Activated naive CD8-positive, alpha-beta T cell treated with anti-CD3 and anti-CD28 coated beads, Interleukin-2, amount 10 ng/mL, durations not matched to agents 7 days and 5 days (primary cell): Measurements from ENCODE around the gene ITIH3. TPM values are rescaled to one million over a fixed set of nuclear protein-coding genes. Genes with fewer than 3 reads are reported as not detected.

ENCODE experiments used
- ATAC-seq: fragments of 150-1000 bp; cut with Tn5 transposase; one replicate; pipeline ENCODE4 v1.10.0; 2021; ENCODE audit warnings: low read depth, moderate library complexity
- POLR2A ChIA-PET: fragments of 350-600 bp; sonication (Branson Sonifier 250); formaldehyde crosslinking; loops from one replicate; lab custom pipeline; 2021; ENCODE audit warnings: antibody characterized with exemption; lab: Charles Lee
- DNase-seq: peaks from one replicate; pipeline ENCODE4 v3.0.0; 2021
- H3K27ac Mint-ChIP-seq: one replicate; pipeline ENCODE4 v1.8.0; 2022; ENCODE audit warnings: mild to moderate bottlenecking, mixed read lengths
- H3K27me3 Mint-ChIP-seq: one replicate; pipeline ENCODE4 v1.8.0; 2022; ENCODE audit warnings: mild to moderate bottlenecking, moderate library complexity, mixed read lengths
- H3K36me3 Mint-ChIP-seq: one replicate; pipeline ENCODE4 v1.8.0; 2021; ENCODE audit warnings: mild to moderate bottlenecking, mixed read lengths
- H3K4me1 Mint-ChIP-seq: one replicate; pipeline ENCODE4 v1.8.0; 2021; ENCODE audit warnings: mixed read lengths
- H3K4me3 Mint-ChIP-seq: one replicate; pipeline ENCODE4 v1.8.0; 2022; ENCODE audit warnings: mild to moderate bottlenecking, moderate library complexity, mixed read lengths
- H3K9me3 Mint-ChIP-seq: one replicate; pipeline ENCODE4 v1.8.0; 2021; ENCODE audit warnings: mixed read lengths
- total RNA-seq, 2 experiments: library from RNA; stranded (reverse); gene quantifications; one replicate each; pipeline ENCODE4 v1.2.3, GENCODE V29; 2021

Gene ITIH3
- total RNA-seq, 2 experiments from 2014 or later = not detected

DNA sequence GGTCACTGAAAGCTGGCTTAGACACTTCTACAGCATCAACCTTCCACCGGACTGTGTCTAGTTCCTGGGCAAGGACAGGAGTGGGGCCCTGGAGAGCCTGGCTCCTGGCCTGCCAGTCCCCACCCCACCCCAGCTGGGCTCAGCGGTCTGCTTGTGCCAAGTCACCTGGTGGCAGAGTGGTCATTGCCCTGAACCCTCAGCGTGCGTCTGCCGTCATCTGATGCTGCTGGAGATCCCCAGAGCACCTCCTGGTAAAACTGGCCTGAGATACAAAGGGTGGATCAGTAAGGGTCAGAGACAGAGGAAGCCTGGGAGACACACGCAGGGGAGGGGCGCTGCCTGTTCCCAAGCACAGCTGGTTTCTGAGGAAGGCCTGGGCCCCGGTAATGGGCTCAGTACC is 19.2 kb downstream of the ITIH3 start:
- no peak overlapping the region for H3K4me3 Mint-ChIP-seq
- H3K36me3 Mint-ChIP-seq = no peaks in the 10 kb centered on the region
- no peak for ATAC-seq
- no peak overlapping the region for H3K27ac Mint-ChIP-seq
- no peak for DNase-seq
- no peaks in the 10 kb centered on the region for H3K9me3 Mint-ChIP-seq
- POLR2A ChIA-PET = no interaction called here
- H3K27me3 Mint-ChIP-seq = peaks cover 4% of the 10 kb centered on the region
- peaks cover 12% of the 10 kb centered on the region for H3K4me1 Mint-ChIP-seq

DNA sequence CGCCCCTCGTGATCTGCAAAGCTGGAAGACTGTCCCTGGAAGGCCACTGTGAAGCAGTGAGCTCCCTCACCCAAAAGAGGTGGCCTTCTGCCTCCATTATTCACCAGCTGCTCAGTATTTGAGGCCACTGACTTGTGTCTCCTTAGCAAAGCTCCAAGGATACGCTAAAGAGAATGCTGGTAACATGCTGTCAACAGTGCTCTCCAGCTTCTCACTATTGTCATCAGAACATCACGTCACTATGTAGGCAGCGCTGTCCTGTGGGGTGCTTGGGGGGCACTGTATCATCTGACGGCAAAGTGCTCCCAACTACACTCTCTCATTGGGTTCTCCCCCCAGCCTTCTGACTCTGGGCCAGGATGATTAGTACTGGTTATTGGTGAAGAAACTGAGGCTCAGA is 21.6 kb downstream of the ITIH3 start:
- Mint-ChIP-seq H3K4me1 (peaks cover 2% of the 10 kb centered on the region), H3K27me3 (no peaks in the 10 kb centered on the region), H3K9me3 (no peaks in the 10 kb centered on the region), H3K4me3 (no peak overlapping the region), H3K27ac (no peak overlapping the region), H3K36me3 (no peaks in the 10 kb centered on the region)
- no peak for ATAC-seq
- POLR2A ChIA-PET = no interaction called here
- no peak for DNase-seq

DNA sequence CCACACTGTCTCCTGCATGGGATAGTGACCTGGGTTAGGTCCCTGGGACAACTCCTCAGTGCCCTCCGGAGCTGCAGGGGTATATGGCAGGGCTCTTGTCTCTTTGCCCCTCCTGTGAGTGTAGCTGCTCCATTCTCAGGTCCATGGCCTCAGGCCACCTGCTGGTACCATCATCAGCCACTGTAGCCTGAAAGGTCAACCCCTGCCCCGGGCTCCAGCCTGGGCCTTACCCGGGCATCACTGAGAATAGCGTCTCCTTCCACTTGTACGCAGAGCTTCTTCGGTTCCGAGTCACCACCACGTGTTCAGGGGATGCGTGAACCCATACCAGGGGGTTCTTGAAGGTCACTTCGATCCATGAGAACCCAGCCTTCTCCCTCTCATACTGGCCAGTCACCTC is 22.1 kb downstream of the ITIH3 start:
- Mint-ChIP-seq H3K27ac (no peak overlapping the region), H3K27me3 (no peaks in the 10 kb centered on the region), H3K9me3 (no peaks in the 10 kb centered on the region), H3K4me3 (no peak overlapping the region), H3K36me3 (no peaks in the 10 kb centered on the region), H3K4me1 (peaks cover 2% of the 10 kb centered on the region)
- POLR2A ChIA-PET = no interaction called here
- no peak for DNase-seq
- ATAC-seq = no peak

DNA sequence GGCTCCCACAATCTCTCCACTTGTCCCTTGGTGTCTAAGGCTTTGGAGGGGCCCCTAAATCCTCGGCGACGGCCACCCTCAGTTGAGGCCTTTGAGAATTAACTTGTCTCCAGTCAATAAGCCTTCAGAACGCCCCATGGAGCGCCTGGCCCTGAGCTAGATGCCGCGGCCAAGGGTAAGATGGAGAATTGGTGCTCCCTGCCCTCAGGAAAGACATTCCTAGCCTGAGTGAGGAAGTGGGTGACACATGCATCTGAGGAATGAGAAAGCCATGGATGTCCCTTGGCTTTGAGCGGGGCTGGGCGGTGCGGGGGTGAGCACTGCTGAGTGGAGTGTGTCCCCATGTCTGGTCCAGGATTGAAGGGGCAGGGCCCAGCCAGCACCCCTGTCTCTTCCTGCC is 22.6 kb downstream of the ITIH3 start:
- ATAC-seq (no peak), DNase-seq (no peak)
- Mint-ChIP-seq H3K4me3 (no peak overlapping the region), H3K36me3 (no peaks in the 10 kb centered on the region), H3K9me3 (no peaks in the 10 kb centered on the region), H3K27ac (no peak overlapping the region), H3K27me3 (no peaks in the 10 kb centered on the region), H3K4me1 (peaks cover 2% of the 10 kb centered on the region)
- POLR2A ChIA-PET = no interaction called here

DNA sequence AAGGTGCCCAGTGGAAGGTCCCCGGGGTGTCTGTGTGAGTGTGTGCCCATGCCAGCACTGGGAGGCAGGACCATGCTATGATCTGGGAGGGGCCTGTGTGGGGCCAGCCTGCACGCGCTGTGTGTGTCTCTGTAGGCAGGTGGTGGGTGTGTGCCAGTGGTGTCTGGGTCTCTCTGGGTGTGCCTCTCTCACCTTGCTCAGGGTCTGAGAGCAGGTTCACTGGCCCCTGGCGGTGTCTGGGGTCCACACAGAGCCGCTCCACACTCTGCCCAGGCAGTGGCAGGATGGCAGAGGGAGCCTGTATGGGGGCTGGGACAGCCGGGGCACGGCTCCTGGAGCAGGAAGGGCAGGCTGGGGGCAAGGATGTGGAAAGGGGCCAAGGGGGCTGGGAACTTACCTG is 23.3 kb downstream of the ITIH3 start:
- Mint-ChIP-seq H3K4me1 (peaks cover 2% of the 10 kb centered on the region), H3K27ac (no peak overlapping the region), H3K36me3 (no peaks in the 10 kb centered on the region), H3K4me3 (no peak overlapping the region), H3K9me3 (no peaks in the 10 kb centered on the region), H3K27me3 (no peaks in the 10 kb centered on the region)
- POLR2A ChIA-PET = no interaction called here
- no peak for DNase-seq
- no peak for ATAC-seq

DNA sequence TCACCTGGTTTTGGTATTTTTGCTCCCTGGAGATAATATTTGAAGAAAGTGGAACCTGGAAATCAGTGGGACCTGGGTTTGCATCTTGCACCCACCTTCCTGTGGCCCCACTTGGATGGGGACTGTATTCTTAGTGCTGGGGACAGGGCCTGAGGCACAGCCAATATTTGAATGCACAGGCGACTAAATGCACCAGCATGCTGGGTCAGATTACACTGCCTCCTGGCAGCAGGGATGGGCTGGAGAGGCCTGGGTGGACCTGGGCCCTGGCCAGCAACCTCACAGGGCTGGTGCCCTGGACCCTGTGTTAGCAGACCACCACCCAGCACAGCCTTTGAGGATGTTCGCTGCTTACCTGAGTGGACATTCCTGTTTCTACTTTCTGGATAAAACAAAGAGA is 25.3 kb downstream of the ITIH3 start:
- H3K27ac Mint-ChIP-seq = no peak overlapping the region
- no peaks in the 10 kb centered on the region for H3K9me3 Mint-ChIP-seq
- H3K4me1 Mint-ChIP-seq = peaks cover 2% of the 10 kb centered on the region
- ATAC-seq (no peak), DNase-seq (no peak)
- no peaks in the 10 kb centered on the region for H3K27me3 Mint-ChIP-seq
- H3K4me3 Mint-ChIP-seq = no peak overlapping the region
- no peaks in the 10 kb centered on the region for H3K36me3 Mint-ChIP-seq
- POLR2A ChIA-PET = interaction anchor here (1.6 kb wide), 1 partner anchor 17 kb away, joined by 3 read pairs; no protein-coding TSS in a partner anchor

DNA sequence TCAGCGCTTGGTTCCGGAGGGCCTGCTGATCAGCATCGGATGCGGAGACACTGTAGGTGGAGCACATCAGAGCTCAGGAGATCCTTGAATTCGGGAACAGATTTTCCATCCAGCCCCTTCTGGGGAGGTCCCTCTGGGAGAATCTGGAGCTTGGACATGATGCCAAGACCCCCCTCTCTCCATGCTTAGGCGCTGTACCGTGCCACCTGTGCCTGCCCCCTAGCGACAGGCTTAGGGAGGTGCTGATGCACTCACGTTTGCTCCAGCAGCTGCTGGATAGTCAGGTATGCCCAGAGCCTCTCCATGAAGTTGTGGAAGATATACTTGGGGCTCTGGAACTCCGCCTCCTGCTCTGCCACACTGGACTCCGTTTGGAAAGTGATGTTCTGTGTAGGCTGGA is 26.1 kb downstream of the ITIH3 start:
- ATAC-seq = peak; percentile 58
- H3K27me3 Mint-ChIP-seq = no peaks in the 10 kb centered on the region
- H3K36me3 Mint-ChIP-seq = no peaks in the 10 kb centered on the region
- no peak for DNase-seq
- no peak overlapping the region for H3K4me3 Mint-ChIP-seq
- H3K27ac Mint-ChIP-seq = no peak overlapping the region
- POLR2A ChIA-PET = no interaction called here
- H3K4me1 Mint-ChIP-seq = peaks cover 2% of the 10 kb centered on the region
- H3K9me3 Mint-ChIP-seq = no peaks in the 10 kb centered on the region

DNA sequence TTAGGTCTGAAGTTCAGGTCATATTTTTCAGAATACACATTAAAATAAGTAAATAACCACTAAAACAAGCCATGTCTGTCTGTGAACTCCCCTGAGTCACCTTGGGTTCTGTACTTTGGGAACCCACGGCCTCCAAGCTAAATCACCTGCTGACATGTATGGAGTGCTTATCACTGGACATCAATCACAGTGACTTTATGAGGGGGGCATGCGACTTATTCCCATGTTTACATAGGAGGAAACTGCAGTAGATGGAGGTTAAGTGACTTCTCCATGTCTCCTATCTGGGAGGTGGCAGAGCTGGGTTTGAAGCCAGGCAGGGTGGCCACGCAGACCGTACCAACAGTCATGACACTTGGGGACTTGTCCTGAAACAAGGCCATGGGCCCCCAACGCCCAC is 27.8 kb downstream of the ITIH3 start:
- Mint-ChIP-seq H3K36me3 (no peaks in the 10 kb centered on the region), H3K9me3 (no peaks in the 10 kb centered on the region), H3K27ac (no peak overlapping the region), H3K27me3 (no peaks in the 10 kb centered on the region), H3K4me1 (peaks cover 2% of the 10 kb centered on the region), H3K4me3 (no peak overlapping the region)
- POLR2A ChIA-PET = interaction anchor here (0.6 kb wide), 1 partner anchor 206 kb away, joined by 8 read pairs; no protein-coding TSS in a partner anchor
- DNase-seq = no peak
- no peak for ATAC-seq

DNA sequence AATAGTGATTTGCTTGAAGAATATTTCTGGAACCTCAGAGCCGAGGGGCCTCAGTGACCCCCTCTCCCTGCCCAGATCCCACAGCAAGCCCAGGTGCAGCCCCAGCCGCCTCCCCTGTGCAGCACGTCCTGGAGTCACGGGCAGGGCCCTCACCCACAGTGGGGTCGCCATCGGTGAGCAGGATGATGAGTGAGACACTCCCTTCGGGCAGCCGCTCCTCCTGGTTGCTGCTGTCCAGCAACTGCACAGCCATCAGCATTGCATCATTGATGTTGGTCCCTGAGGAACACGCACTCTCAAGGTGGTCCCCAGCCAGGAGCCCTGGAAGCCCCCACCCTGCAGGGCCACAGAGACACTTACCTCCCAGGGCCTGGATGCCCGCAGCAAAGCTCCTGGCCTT is 29.4 kb downstream of the ITIH3 start:
- Mint-ChIP-seq H3K9me3 (no peaks in the 10 kb centered on the region), H3K4me3 (no peak overlapping the region), H3K27me3 (no peaks in the 10 kb centered on the region), H3K4me1 (no peaks in the 10 kb centered on the region), H3K36me3 (no peaks in the 10 kb centered on the region), H3K27ac (no peak overlapping the region)
- POLR2A ChIA-PET = no interaction called here
- no peak for ATAC-seq
- no peak for DNase-seq

DNA sequence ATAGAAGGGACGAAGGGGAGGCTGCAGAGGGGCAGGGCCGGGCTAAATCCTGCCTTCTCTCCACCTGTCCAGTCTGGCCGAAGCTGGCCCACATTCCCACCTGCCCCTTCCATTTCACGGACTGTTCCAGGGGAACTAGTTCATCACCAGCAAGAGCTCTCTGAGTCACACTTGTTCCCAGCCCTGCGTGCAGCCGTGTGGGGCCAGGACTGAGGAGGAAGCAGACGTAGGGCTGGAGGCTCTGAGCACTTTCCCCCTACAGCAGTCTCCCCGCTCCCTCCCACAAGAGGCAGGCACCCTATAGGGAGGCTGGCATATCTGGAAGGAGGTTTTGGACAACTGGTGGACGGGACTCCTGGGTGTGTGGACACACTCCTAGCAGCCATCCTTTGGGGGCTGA is 32.8 kb downstream of the ITIH3 start:
- no peaks in the 10 kb centered on the region for H3K36me3 Mint-ChIP-seq
- H3K9me3 Mint-ChIP-seq = no peaks in the 10 kb centered on the region
- POLR2A ChIA-PET = no interaction called here
- H3K27ac Mint-ChIP-seq = no peak overlapping the region
- peaks cover 9% of the 10 kb centered on the region for H3K4me1 Mint-ChIP-seq
- DNase-seq (no peak), ATAC-seq (no peak)
- H3K27me3 Mint-ChIP-seq = no peaks in the 10 kb centered on the region
- no peak overlapping the region for H3K4me3 Mint-ChIP-seq

DNA sequence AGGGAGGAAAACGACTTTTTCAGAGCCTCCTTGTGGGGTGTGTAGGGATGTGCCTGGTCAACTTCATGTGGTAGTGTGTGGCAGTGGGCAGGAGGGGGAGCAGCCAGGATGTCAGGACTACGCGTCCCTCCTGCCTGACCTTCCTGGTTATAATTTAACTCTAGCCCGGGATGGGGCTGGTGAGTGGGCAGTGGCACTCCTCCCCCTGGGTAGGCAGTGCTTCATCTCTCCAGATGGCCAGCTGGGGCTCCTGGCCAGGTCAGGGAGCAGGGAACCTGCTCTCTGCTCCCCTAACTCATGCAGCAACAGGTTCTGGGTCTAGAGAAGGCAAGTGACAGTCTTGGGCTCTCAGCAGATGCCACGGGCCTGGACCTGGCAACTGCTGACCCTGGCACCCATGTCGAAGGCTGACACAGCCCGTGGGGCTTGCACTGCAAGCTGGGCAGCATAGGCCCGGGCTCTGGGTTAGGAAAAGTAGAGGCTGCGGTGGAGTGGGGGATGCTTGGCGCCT is 33.3 kb downstream of the ITIH3 start:
- no peak for ATAC-seq

DNA sequence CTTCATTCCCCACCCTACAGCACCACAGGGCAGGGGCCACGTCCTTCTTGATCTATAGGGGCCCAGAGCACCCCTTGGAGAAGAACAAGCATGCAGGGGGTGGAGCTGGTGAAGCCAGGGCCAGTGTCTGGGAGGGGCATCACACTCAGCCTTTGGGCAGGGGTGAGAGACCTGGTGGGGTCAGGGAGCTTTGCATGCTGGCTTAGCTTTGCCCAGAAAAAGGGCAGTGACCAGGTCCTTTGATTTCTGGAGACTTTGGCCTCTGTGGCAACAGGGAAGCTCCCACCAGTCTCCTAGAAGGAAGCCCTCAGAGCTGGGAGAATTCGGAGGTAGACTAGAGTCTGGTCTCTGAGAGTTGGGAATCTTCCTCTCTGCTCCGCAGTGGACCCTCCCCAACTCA is 34.9 kb downstream of the ITIH3 start:
- Mint-ChIP-seq H3K4me1 (peaks cover 9% of the 10 kb centered on the region), H3K36me3 (no peaks in the 10 kb centered on the region), H3K4me3 (no peak overlapping the region), H3K27me3 (no peaks in the 10 kb centered on the region), H3K9me3 (no peaks in the 10 kb centered on the region), H3K27ac (no peak overlapping the region)
- POLR2A ChIA-PET = no interaction called here
- DNase-seq (no peak), ATAC-seq (no peak)

More for the DNA sequence above, 33.3 kb downstream of the ITIH3 start:
- DNase-seq = no peak
- Mint-ChIP-seq H3K36me3 (no peaks in the 10 kb centered on the region), H3K27me3 (no peaks in the 10 kb centered on the region), H3K4me3 (no peak overlapping the region), H3K4me1 (peaks cover 9% of the 10 kb centered on the region), H3K27ac (no peak overlapping the region), H3K9me3 (no peaks in the 10 kb centered on the region)
- POLR2A ChIA-PET = no interaction called here

DNA sequence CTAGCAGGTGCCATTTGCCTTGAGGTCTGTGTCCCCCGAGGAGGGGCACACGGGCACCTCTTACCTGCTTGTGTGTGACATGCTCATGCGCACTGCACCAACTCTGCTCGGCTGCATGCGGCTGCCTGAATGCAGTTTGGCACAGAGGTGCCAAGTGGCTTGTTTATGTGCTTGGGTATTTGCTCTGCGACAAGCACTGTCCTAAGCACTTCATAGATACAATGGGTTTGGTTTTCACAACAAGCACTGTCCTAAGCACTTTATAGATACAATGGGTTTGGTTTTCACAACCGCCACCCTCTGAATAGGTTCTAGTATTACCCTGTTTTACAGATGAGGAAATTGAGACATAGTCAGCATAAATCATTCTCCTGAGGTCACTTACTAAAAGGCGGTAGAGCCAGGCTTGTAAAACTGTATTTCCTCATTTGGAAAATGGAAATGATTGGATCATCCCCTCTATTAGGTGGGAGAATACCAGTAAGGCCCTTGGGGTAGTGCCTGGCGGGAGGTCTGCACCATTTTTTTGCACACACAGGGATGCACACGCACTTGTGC is 35.4 kb downstream of the ITIH3 start:
- Mint-ChIP-seq H3K9me3 (no peaks in the 10 kb centered on the region), H3K4me1 (peaks cover 9% of the 10 kb centered on the region), H3K4me3 (no peak overlapping the region), H3K27ac (no peak overlapping the region), H3K27me3 (no peaks in the 10 kb centered on the region), H3K36me3 (no peaks in the 10 kb centered on the region)
- POLR2A ChIA-PET = no interaction called here
- DNase-seq (no peak), ATAC-seq (no peak)

DNA sequence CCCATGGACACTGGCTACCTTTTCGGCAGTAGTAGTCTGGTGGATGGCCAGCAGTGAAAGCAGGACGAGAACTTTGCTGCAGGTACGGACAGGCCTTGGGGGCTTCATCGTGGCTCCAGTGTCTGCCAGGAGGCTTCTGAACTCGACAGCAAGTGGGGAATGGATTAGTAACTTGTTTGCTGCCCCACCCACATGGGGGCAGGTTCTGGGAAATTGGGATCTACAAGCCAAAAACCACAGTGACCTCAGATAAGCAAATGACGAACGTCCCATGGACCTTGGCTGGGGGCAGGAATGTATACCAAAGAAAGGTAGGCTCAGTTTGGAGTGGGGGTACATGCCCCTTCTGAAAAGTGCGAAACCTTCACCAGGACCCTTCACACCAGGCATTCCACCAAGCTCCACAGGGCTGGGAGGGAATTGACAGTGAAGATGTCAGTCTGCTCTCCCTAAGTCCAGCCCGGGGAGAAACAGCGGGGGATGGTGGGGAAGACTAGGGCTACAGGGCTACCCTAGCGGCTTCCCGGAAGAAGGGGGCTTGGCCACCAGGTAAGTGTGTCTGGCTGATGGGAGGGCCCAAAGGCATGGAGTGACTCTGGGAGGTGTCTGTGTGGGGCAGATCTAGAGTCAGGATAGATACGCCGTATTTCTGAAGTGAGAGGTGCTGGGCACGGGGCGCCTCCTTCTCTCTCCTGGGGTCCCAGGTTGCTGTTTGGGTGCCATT is 36.1 kb downstream of the ITIH3 start, which contains the start of gene ITIH4:
Gene ITIH4, minus strand, starts transcription at position 138 of the 724 bp plus-strand sequence. Its CDS starts 30 bp downstream, at position 108.
- Mint-ChIP-seq H3K9me3 (no peaks in the 10 kb centered on the region), H3K4me3 (no peak within 1 kb of the TSS), H3K27ac (peak within 1 kb of the TSS; percentile 10), H3K4me1 (peaks cover 9% of the 10 kb centered on the region), H3K27me3 (no peaks in the 10 kb centered on the region), H3K36me3 (no peaks in the 10 kb centered on the region)
- POLR2A ChIA-PET = no interaction called here
- no peak for DNase-seq
- ATAC-seq = no peak
